T47D (cell line): Measurements from ENCODE around the gene SLC39A1.

Experiments
- DNase-seq, 2 experiments: peaks; one replicate each; pipeline versions ENCODE4 v3.0.0 to v3.0.0-alpha.2; 2011 to 2012; ENCODE audit warnings: low read depth in 1 of 2, low spot score in 1 of 2
- JUND ChIP-seq: IDR thresholded peaks from 2 replicates; pipeline ENCODE4 v1.6.1; 2012; ENCODE audit warnings: low read depth
- in situ Hi-C: cut with HindIII; loops from 2 replicates; pipeline ENCODE4 v1.10.0; 2016; ENCODE audit warnings: low sequenced_read_pairs, low pct_unique_long_range_greater_than_20kb

Gene SLC39A1

DNA sequence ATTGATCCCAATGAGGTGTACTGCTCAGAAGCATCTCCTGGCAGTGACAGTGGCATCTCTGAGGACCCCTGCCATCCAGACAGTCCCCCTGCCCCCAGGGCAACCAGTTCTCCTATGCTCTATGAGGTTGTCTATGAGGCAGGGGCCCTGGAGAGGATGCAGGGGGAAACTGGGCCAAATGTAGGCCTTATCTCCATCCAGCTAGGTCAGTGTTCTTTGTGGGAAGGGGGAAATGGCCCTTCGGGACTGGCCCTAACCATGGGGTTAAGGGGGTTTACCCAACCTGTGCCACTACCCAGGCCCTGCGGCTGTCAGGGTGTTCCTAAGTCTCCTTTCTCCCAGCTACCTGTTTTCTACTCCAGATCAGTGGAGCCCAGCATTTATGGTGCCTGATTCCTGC is 5.6 kb upstream of the SLC39A1 start:
- no peak for DNase-seq
- in situ Hi-C loops: no loop called here
- no peak for TF ChIP-seq JUND

GRCh38 chr1:153968408-153968807 is 5.1 kb upstream of the SLC39A1 start:
- peak in 1 of 2 experiments; percentile 44 for DNase-seq
- no peak for TF ChIP-seq JUND
- in situ Hi-C loops: no loop called here

- DNase-seq: peak; percentile 65 to 96
- in situ Hi-C loops: no loop called here
- TF ChIP-seq JUND: no peak
Observed at GRCh38 chr1:153968000-153968363, 4.6 kb upstream of the SLC39A1 start.

DNA sequence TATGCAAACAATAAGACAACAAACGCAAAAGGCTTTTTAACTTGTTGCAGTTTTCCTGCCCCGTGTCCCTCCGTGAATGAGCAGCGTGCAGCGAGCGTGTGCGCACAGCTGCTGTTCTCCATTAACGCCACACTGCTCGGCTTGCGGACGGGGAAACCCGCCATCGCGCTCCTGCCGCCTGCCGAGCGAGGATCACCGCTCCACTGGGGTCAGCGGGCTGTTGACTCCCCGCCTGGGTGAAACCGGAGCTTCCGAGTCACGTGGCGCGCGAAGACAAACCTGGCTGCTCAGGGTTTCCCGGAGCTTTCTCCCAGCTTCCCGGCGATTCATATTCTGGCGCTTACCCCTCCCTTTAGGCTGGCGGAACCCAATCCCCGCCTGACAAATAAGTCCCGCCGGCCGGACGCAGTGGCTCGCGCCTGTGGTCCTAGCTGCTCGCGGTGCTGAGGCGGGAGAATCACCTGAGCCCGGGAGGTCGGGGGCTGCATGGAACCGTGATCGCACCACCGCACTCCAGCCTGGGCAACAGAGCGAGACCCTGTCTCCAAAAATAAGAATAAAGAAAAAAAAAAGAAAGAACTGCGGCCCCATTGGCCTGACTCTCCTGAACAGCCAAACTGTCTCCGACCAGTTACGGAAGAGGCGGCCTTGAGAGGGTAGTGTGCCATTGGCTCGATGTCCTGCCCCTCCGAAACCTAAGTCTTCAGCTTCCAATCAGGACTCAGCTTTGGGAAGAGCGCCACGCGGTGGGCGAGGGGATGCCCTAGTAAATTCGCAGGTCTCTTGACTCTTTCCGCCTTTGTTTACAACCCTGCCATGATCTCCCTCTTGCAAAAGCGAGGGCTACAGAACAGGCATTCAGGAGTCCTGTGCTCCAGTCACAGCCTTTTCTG is 4.0 kb upstream of the SLC39A1 start, which contains the start of gene CREB3L4:
TSS of gene CREB3L4 (plus strand) at position 796 of the 893 bp plus-strand sequence. CDS start 624 bp downstream, outside the sequence.
- TF ChIP-seq JUND: no peak
- DNase-seq: peak; percentile 76 to 99
- in situ Hi-C loops: no loop called here

- peak; percentile 72; the same call in 1 of the 2 replicates for TF ChIP-seq JUND
- DNase-seq: peak; percentile 55 to 98
- in situ Hi-C loops: no loop called here
Observed at GRCh38 chr1:153963850-153964331, 554 bp upstream of the SLC39A1 start.

GRCh38 chr1:153962088-153963029 is 978 bp downstream of the SLC39A1 start:
- TF ChIP-seq JUND: no peak
- in situ Hi-C loops: no loop called here
- DNase-seq: peak in 1 of 2 experiments; percentile 60

- in situ Hi-C loops: no loop called here
- TF ChIP-seq JUND: no peak
- DNase-seq: no peak
Observed at GRCh38 chr1:153961421-153961820, 1.9 kb downstream of the SLC39A1 start.

DNA sequence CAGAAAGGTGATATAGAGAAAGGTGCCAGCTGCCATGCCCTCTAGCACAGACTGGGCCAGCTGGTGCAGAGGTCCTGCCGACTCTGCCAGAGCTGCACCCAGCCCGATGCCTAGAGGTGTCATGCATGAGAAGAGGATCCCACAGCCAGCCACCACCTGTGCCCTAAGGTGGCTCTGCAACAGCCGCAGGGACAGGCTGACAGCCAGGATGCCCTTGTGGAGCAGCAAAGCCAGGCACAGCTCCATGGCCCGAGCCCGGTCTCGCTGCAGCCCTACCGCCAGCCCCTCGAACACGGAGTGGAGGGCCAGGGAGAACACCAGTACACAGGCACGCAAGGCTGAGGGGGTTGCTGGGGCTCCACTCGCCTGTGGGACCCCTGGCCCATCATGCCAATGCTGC is 3.1 kb downstream of the SLC39A1 start:
- no peak for DNase-seq

GRCh38 chr1:153959454-153959853 is 3.9 kb downstream of the SLC39A1 start:
- no peak for TF ChIP-seq JUND
- no peak for DNase-seq
- in situ Hi-C loops: no loop called here

More for the DNA sequence above, 3.1 kb downstream of the SLC39A1 start:
- no peak for TF ChIP-seq JUND
- in situ Hi-C loops: no loop called here

GRCh38 chr1:153958961-153959260 is 4.4 kb downstream of the SLC39A1 start:
- TF ChIP-seq JUND: no peak
- in situ Hi-C loops: no loop called here
- DNase-seq: no peak

- in situ Hi-C loops: no loop called here
- TF ChIP-seq JUND: no peak
- peak; percentile 98 to 99 for DNase-seq
Observed at GRCh38 chr1:153958111-153958960, 5.0 kb downstream of the SLC39A1 start, which contains the start of gene CRTC2. Gene CRTC2, minus strand, starts transcription at chr1:153958612. Its CDS starts 115 bp downstream, at chr1:153958497.

DNA sequence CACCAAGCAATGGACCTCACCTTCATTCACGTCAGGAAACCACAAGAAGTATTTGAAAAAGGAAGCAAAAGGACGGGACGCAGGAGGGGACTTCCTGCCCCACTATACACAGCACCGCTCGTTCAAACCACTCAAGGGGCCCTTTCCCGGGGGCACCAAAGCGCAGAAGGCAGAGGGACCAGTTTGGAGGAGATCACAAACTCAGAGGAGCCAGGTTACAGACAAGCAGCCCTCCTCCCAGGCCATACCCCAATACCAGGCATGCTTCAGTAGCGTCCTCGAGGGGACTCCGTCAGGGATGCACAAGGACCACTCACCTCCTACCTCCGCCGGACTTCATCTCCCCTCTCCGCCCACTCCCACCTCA is 5.6 kb downstream of the SLC39A1 start:
- in situ Hi-C loops: no loop called here
- TF ChIP-seq JUND: no peak
- no peak for DNase-seq
